ENCODE measurements around the gene ZDHHC4. TPM values are rescaled to one million over a fixed set of nuclear protein-coding genes. Genes with fewer than 3 reads are reported as not detected.

Gene ZDHHC4
- total RNA-seq: 10 to 100 TPM; 29.3 to 35.7 TPM

- peak; percentile 92 for DNase-seq
- peak within 1 kb of the TSS; percentile 85 for H3K4me3 Mint-ChIP-seq
- H3K27ac Mint-ChIP-seq: peak within 1 kb of the TSS; percentile 90
- peak; percentile 97 for ATAC-seq
- no peaks in the 10 kb centered on the region for H3K27me3 Mint-ChIP-seq (ENCODE audit: low read depth)
- H3K4me1 Mint-ChIP-seq (ENCODE audit: low read depth): peaks cover 51% of the 10 kb centered on the region
- ChIA-PET POLR2A (interaction anchor here (0.7 to 3.0 kb wide), 5 partner anchors 13 to 1563 kb away, joined by 3 to 24 read pairs (median 3); partner anchors contain the start of gene INTS15), CTCF (interaction anchor here (0.7 to 5.5 kb wide), 4 partner anchors 11 to 62 kb away, joined by 3 to 32 read pairs (median 10); partner anchors contain the start of gene INTS15)
- H3K9me3 Mint-ChIP-seq (ENCODE audit: insufficient read depth): no peaks in the 10 kb centered on the region
- peaks cover 30% of the 10 kb centered on the region for H3K36me3 Mint-ChIP-seq (ENCODE audit: low read depth)
Measured at GRCh38 chr7:6577369-6578113, at the start of gene ZDHHC4. Gene ZDHHC4, plus strand, starts transcription at chr7:6577454. Its CDS starts 3,108 bp downstream, at chr7:6580562.

- Mint-ChIP-seq H3K36me3 (ENCODE audit: low read depth) (no peaks in the 10 kb centered on the region), H3K4me1 (ENCODE audit: low read depth) (peaks cover 19% of the 10 kb centered on the region), H3K27ac (no peak overlapping the region), H3K4me3 (no peak overlapping the region), H3K9me3 (ENCODE audit: insufficient read depth) (no peaks in the 10 kb centered on the region), H3K27me3 (ENCODE audit: low read depth) (peaks cover 24% of the 10 kb centered on the region)
- ATAC-seq (no peak), DNase-seq (no peak)
- CTCF ChIA-PET: interaction anchor here (1.9 kb wide), 1 partner anchor 26 kb away, joined by 4 read pairs; no protein-coding TSS in a partner anchor
- POLR2A ChIA-PET: no interaction called here
Measured at GRCh38 chr7:6528401-6529130, 48.7 kb upstream of the ZDHHC4 start.

GRCh38 chr7:6529643-6530042, 47.6 kb upstream of the ZDHHC4 start:
- Mint-ChIP-seq H3K27ac (no peak overlapping the region), H3K36me3 (ENCODE audit: low read depth) (no peaks in the 10 kb centered on the region), H3K4me1 (ENCODE audit: low read depth) (peaks cover 26% of the 10 kb centered on the region), H3K4me3 (peak overlapping the region; percentile 36), H3K9me3 (ENCODE audit: insufficient read depth) (no peaks in the 10 kb centered on the region), H3K27me3 (ENCODE audit: low read depth) (peaks cover 22% of the 10 kb centered on the region)
- CTCF ChIA-PET: no interaction called here
- ATAC-seq: no peak
- POLR2A ChIA-PET: no interaction called here
- no peak for DNase-seq

- Mint-ChIP-seq H3K4me3 (peak overlapping the region; percentile 78), H3K9me3 (ENCODE audit: insufficient read depth) (no peaks in the 10 kb centered on the region), H3K27me3 (ENCODE audit: low read depth) (peaks cover 26% of the 10 kb centered on the region), H3K27ac (no peak overlapping the region), H3K4me1 (ENCODE audit: low read depth) (peaks cover 29% of the 10 kb centered on the region), H3K36me3 (ENCODE audit: low read depth) (no peaks in the 10 kb centered on the region)
- ChIA-PET POLR2A (no interaction called here), CTCF (interaction anchor here (0.9 kb wide), 1 partner anchor 28 kb away, joined by 3 read pairs; no protein-coding TSS in a partner anchor)
- DNase-seq (peak; percentile 83), ATAC-seq (peak; percentile 88)
Measured at GRCh38 chr7:6530626-6531491, 46.4 kb upstream of the ZDHHC4 start.

GRCh38 chr7:6531492-6532279, 45.6 kb upstream of the ZDHHC4 start:
- Mint-ChIP-seq H3K9me3 (ENCODE audit: insufficient read depth) (no peaks in the 10 kb centered on the region), H3K36me3 (ENCODE audit: low read depth) (no peaks in the 10 kb centered on the region), H3K4me3 (peak overlapping the region; percentile 78), H3K27ac (no peak overlapping the region), H3K4me1 (ENCODE audit: low read depth) (peaks cover 29% of the 10 kb centered on the region), H3K27me3 (ENCODE audit: low read depth) (peaks cover 26% of the 10 kb centered on the region)
- no peak for ATAC-seq
- no peak for DNase-seq
- ChIA-PET POLR2A (no interaction called here), CTCF (interaction anchor here (0.9 kb wide), 1 partner anchor 27 kb away, joined by 3 read pairs; no protein-coding TSS in a partner anchor)

- CTCF ChIA-PET: interaction anchor here (1.3 to 1.5 kb wide), 2 partner anchors 16 to 26 kb away, joined by 6 to 7 read pairs; no protein-coding TSS in a partner anchor
- POLR2A ChIA-PET: no interaction called here
- peak overlapping the region; percentile 34 for H3K27ac Mint-ChIP-seq
- no peaks in the 10 kb centered on the region for H3K36me3 Mint-ChIP-seq (ENCODE audit: low read depth)
- peak overlapping the region; percentile 18 for H3K4me3 Mint-ChIP-seq
- no peak for ATAC-seq
- peaks cover 21% of the 10 kb centered on the region for H3K4me1 Mint-ChIP-seq (ENCODE audit: low read depth)
- peaks cover 18% of the 10 kb centered on the region for H3K27me3 Mint-ChIP-seq (ENCODE audit: low read depth)
- no peak for DNase-seq
- H3K9me3 Mint-ChIP-seq (ENCODE audit: insufficient read depth): no peaks in the 10 kb centered on the region
Measured at GRCh38 chr7:6532516-6532915, 44.7 kb upstream of the ZDHHC4 start.

GRCh38 chr7:6533893-6534495, 43.3 kb upstream of the ZDHHC4 start:
- H3K4me1 Mint-ChIP-seq (ENCODE audit: low read depth): peaks cover 21% of the 10 kb centered on the region
- peak overlapping the region; percentile 2 for H3K27ac Mint-ChIP-seq
- ATAC-seq: no peak
- CTCF ChIA-PET: interaction anchor here (1.0 to 1.5 kb wide), 2 partner anchors 15 to 25 kb away, joined by 3 to 6 read pairs; no protein-coding TSS in a partner anchor
- no peaks in the 10 kb centered on the region for H3K9me3 Mint-ChIP-seq (ENCODE audit: insufficient read depth)
- peaks cover 17% of the 10 kb centered on the region for H3K27me3 Mint-ChIP-seq (ENCODE audit: low read depth)
- POLR2A ChIA-PET: no interaction called here
- no peak overlapping the region for H3K4me3 Mint-ChIP-seq
- H3K36me3 Mint-ChIP-seq (ENCODE audit: low read depth): no peaks in the 10 kb centered on the region
- DNase-seq: peak; percentile 47

GRCh38 chr7:6536262-6537260, 40.7 kb upstream of the ZDHHC4 start:
- ChIA-PET CTCF (no interaction called here), POLR2A (no interaction called here)
- no peak overlapping the region for H3K4me3 Mint-ChIP-seq
- H3K9me3 Mint-ChIP-seq (ENCODE audit: insufficient read depth): no peaks in the 10 kb centered on the region
- no peaks in the 10 kb centered on the region for H3K36me3 Mint-ChIP-seq (ENCODE audit: low read depth)
- no peak overlapping the region for H3K27ac Mint-ChIP-seq
- ATAC-seq (peak; percentile 27), DNase-seq (no peak)
- H3K27me3 Mint-ChIP-seq (ENCODE audit: low read depth): peaks cover 11% of the 10 kb centered on the region
- H3K4me1 Mint-ChIP-seq (ENCODE audit: low read depth): peaks cover 11% of the 10 kb centered on the region

GRCh38 chr7:6542368-6542767, 34.9 kb upstream of the ZDHHC4 start:
- POLR2A ChIA-PET: no interaction called here
- peaks cover 10% of the 10 kb centered on the region for H3K4me1 Mint-ChIP-seq (ENCODE audit: low read depth)
- no peak overlapping the region for H3K27ac Mint-ChIP-seq
- peaks cover 7% of the 10 kb centered on the region for H3K27me3 Mint-ChIP-seq (ENCODE audit: low read depth)
- CTCF ChIA-PET: no interaction called here
- ATAC-seq (no peak), DNase-seq (no peak)
- no peak overlapping the region for H3K4me3 Mint-ChIP-seq
- no peaks in the 10 kb centered on the region for H3K9me3 Mint-ChIP-seq (ENCODE audit: insufficient read depth)
- H3K36me3 Mint-ChIP-seq (ENCODE audit: low read depth): no peaks in the 10 kb centered on the region

Data from activated CD8-positive, alpha-beta T cell treated with anti-CD3 and anti-CD28 coated beads, Interleukin-2, amount 10 ng/mL, durations not matched to agents 7 days and 5 days (primary cell).